Right lung (tissue), 5 donors: Measurements from ENCODE around the gene FABP2. TPM values are rescaled to one million over a fixed set of nuclear protein-coding genes. Genes with fewer than 3 reads are reported as not detected.

ENCODE experiments used
- polyA plus RNA-seq, 5 donors: library from polyadenylated mRNA; unstranded; fragments of 120-200 nt; gene quantifications; one replicate each; pipeline versions ENCODE4 v1.2.1 to v1.2.3, GENCODE V29; 2013; ENCODE audit warnings: inconsistent platforms in 1 of 5, low replicate concordance in 1 of 5; ENCODE audit not compliant: insufficient read length in 5 of 5, insufficient read depth in 1 of 5

FABP2 gene
- polyA plus RNA-seq, 5 donors = 0.04 to 0.08 TPM; not detected in 3

Other genes with a start within 250 kb of the FABP2 start
- 1 to 10 TPM in 1 of 5 donors, under 1 TPM in 4; 0.06 to 8.3 (median 0.20) TPM for gene MYOZ2, start 186.3 kb downstream of the FABP2 start, polyA plus RNA-seq
- 10 to 100 TPM; 15.4 to 49.2 (median 35.4) TPM for gene USP53, start 109.4 kb downstream of the FABP2 start, polyA plus RNA-seq